Motor neuron (in vitro differentiated cells): ENCODE measurements around the gene FHIT. TPM values are rescaled to one million over a fixed set of nuclear protein-coding genes. Genes with fewer than 3 reads are reported as not detected.
A peak's percentile ranks its signal among the peaks of the same experiment; 100 is the strongest.

Experiments used
- ATAC-seq, 8 experiments: fragments of 200-7000 bp; cut with Tn5 transposase; replicated peaks in 6 of 8; 2 replicates each; pipeline ENCODE4 v1.8.0; 2021; ENCODE audit warnings: mild to moderate bottlenecking in 8 of 8, moderate library complexity in 8 of 8
- H3K27ac ChIP-seq, 2 donors: fragments of 250-450 bp; sonication (Bioruptor Pico); 2 replicates each; pipeline ENCODE4 v1.9.0; 2021; ENCODE audit warnings: antibody characterized with exemption in 2 of 2, mild to moderate bottlenecking in 2 of 2, moderate library complexity in 1 of 2
- H3K4me1 ChIP-seq, 2 donors: fragments of 250-450 bp; sonication (Bioruptor Pico); replicated peaks in 1 of 2; 2 replicates each; pipeline ENCODE4 v1.6.1; 2021; ENCODE audit warnings: antibody characterized with exemption in 2 of 2, mild to moderate bottlenecking in 2 of 2, moderate library complexity in 1 of 2
- H3K4me3 ChIP-seq, 5 donors: fragments of 250-450 bp; sonication (Bioruptor Pico); 2 replicates each; pipeline ENCODE4 v1.9.0; 2021; ENCODE audit warnings: antibody characterized with exemption in 5 of 5, mild to moderate bottlenecking in 5 of 5, moderate library complexity in 4 of 5
- WGBS, 10 experiments: fragments of 450-650 bp; shearing (Covaris generic); methylation state at CpG; one replicate each; pipeline ENCODE4 v1.0.0; 2022; 5-methylcytosine and 5-hydroxymethylcytosine counted together
- in situ Hi-C, 9 experiments: fragments of 400-800 bp; cut with MboI; loops; one replicate each; pipeline ENCODE4 v1.15.0; 2021; ENCODE audit warnings: low sequenced_read_pairs in 9 of 9, low pct_unique_long_range_greater_than_20kb in 2 of 9; ENCODE audit not compliant: unreplicated experiment in 9 of 9
- total RNA-seq, 8 experiments: library from RNA; unstranded; fragments of 300-600 nt; gene quantifications; 2 replicates each; pipeline versions ENCODE4 v1.2.3 to v1.2.4, GENCODE V29; 2022

Gene FHIT
- total RNA-seq, 8 experiments from 2014 or later = 1.6 to 25.1 (median 12.1) TPM

DNA sequence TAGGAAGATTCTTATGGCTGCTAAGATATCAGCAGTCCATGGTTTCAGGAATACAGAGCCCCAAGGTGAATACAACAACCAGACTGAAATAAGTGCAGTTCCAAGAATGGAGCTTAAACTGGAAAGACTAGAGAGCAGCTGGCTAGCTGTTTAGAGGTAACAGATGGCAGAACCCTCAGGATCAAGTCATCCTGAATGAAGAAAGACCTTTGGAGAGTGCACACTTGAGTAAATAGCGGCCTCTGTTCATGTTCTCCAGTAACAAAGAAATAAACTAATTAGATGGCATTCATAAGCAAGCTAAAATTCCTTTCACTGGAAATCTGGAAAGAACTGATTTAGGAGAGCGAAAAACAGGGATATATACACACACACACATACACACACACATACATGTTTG lies 968.4 kb downstream of the FHIT start:
- no peaks in the 10 kb centered on the region for H3K4me1 ChIP-seq
- in situ Hi-C loops = no loop called here
- no peak overlapping the region for H3K27ac ChIP-seq
- H3K4me3 ChIP-seq = no peak overlapping the region
- WGBS, 10 experiments = 11 to 100% (median 92%) methylated on average over 1 to 2 of the region's 2 CpGs; no CpG with 5 or more reads in 2 of the 10 experiments
- ATAC-seq = peak in 3 of 8 experiments; percentile 26 to 58 (median 55)

DNA sequence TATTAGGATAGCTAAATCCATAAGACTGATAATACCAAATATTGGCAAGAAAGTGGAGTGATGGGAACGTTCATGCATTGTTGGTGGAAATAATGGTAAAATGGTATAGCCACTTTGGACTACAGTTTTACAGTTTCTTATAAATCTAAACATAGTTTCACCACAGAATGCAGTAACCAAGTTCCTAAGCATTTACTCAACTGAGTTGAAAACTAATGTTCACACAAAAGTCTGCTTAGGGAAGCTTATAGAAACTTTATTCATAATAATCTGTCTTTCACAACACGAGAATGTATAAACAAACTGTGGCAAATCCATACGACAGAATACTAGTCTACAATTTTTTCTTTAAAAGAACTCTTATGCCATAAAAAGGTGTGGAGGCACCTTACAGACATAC lies 969.3 kb downstream of the FHIT start:
- WGBS, 10 experiments = 12 to 100% (median 78%) methylated on average over 1 to 3 of the region's 3 CpGs; no CpG with 5 or more reads in 1 of the 10 experiments
- no peak overlapping the region for H3K27ac ChIP-seq
- H3K4me3 ChIP-seq = no peak overlapping the region
- in situ Hi-C loops = no loop called here
- H3K4me1 ChIP-seq = no peaks in the 10 kb centered on the region
- ATAC-seq = no peak

DNA sequence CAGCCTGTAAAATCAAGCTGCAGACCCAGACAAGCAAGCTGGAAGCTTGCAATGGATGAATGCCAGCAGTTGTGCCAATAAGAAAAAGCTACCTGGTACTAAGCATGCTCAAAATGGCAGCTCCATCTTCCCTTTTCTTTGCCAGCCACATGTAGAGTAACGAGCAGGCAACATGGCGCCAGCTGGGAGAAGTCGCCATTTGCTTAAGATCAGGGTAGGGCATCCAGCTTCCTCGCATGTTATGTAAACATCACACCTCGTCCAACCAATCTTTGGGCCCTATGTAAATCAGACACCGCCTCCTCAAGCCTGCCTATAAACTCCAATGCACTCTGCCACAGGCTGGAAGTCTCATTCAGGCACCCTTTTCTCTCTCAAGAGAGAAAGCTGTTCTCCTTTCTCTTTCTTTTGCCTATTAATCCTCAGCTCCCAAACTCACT lies 973.9 kb downstream of the FHIT start:
- H3K4me3 ChIP-seq = no peak overlapping the region
- WGBS, 10 experiments = 48 to 100% (median 100%) methylated on average over 2 to 6 of the region's 6 CpGs; no CpG with 5 or more reads in 3 of the 10 experiments
- no peaks in the 10 kb centered on the region for H3K4me1 ChIP-seq
- ATAC-seq = no peak
- in situ Hi-C loops = no loop called here
- no peak overlapping the region for H3K27ac ChIP-seq

DNA sequence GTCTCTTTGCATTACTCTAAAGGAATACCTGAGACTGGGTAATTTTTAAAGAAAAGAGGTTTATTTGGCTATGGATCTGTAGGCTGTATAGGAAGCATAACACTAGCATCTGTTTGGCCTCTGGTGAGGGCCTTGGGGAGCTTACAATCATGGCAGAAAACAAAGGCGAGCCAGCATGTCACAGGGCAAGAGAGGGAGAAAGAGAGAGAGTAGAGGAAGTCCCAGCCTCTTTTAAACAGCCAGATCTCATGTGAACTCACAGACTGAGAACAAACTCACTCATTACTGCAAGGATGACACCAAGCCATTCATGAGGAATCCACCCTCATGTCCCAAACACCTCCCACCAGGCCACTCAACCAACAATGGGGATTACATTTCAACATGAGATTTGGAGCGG lies 974.6 kb downstream of the FHIT start:
- in situ Hi-C loops = no loop called here
- WGBS, 10 experiments = 18 to 100% (median 86%) methylated on average over 1 to 2 of the region's 2 CpGs; no CpG with 5 or more reads in 3 of the 10 experiments
- ATAC-seq = no peak

DNA sequence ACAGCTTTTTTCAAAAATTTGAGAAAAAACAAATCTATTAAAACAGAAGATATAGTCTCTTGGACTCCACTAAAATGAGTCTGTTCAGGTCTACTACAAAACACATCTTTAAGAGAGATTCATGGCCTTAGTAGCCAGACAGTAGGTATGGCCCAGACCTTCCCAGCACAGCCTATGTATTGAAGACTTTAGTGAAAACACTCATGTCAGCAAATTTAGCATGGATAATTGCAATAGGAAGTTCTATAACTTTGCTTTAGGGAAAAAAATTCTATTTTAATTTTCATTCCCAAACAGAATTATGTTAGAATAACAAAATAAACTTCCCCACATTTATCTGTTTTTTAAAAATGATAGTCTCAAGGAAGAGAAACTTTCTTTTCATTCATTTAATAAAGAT lies 976.6 kb downstream of the FHIT start:
- in situ Hi-C loops = no loop called here
- Histone ChIP-seq H3K27ac (no peak overlapping the region), H3K4me3 (no peak overlapping the region), H3K4me1 (no peaks in the 10 kb centered on the region)
- ATAC-seq = no peak

More for the DNA sequence above, 974.6 kb downstream of the FHIT start:
- H3K27ac ChIP-seq = no peak overlapping the region
- no peak overlapping the region for H3K4me3 ChIP-seq
- H3K4me1 ChIP-seq = no peaks in the 10 kb centered on the region

DNA sequence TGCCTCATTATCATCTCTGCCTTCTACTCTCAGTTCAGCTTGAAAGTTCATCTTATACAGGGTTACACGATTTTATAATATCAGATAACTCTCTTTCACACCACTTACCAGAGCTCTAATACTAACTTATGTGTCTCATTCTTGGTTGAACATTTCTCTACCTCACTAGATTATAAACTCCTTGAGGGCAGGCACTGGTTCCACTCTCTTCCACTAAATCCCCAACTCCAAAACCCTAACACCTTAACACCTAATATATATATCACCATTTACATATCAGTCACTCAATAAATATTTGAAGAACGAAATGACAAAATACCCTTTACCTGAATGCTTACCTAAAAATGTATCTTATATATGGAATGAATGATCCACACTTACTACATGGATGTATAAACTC lies 977.2 kb downstream of the FHIT start:
- no peak overlapping the region for H3K4me3 ChIP-seq
- in situ Hi-C loops = no loop called here
- H3K4me1 ChIP-seq = no peaks in the 10 kb centered on the region
- ATAC-seq = no peak
- no peak overlapping the region for H3K27ac ChIP-seq
- WGBS, 10 experiments = 7 to 100% (median 71%) methylated on average over 1 to 2 of the region's 2 CpGs

DNA sequence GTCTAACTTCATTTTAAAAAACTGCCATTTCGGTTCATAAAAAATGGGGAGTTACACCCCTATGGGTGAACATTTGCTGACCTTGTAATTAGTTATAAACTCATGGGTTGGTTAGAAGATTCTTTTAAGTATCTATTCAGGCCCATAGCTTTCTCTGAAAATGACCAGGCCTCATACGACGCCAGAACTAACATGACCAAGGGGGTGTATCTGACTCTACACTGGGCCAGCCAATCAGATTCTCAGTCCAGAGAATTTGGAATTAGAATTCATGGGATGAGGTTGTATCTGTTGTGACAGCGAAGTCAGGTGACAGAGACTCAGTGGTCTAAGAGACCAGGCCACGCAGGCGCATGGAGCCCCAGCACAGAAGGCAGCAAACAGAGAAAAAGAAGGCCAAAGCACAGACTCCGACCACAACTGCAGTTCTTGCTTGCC lies 981.4 kb downstream of the FHIT start:
- 45 to 100% (median 89%) methylated on average over 1 to 7 of the region's 7 CpGs; no CpG with 5 or more reads in 1 of the 10 experiments for WGBS, 10 experiments
- H3K27ac ChIP-seq = no peak overlapping the region
- H3K4me1 ChIP-seq = no peaks in the 10 kb centered on the region
- in situ Hi-C loops = no loop called here
- H3K4me3 ChIP-seq = no peak overlapping the region
- ATAC-seq = no peak

DNA sequence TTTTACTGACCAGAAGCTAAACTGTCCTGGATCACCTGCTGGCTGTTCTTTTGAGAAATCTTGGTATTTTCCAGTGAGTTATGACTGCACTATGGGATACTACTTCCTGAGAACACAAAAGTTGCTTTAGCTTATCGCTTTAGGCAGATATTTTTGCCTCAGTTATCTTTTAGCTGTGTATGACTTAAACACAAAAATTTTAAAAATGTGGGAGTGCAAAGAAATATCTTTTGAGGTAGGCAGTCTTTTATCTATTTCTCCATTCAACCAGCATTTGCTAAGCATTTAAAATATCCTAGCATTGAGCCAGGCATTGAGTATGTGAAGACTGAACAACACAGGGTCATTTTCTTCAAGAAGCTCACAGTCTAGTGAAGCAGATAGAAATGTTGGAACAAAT lies 981.9 kb downstream of the FHIT start:
- H3K4me3 ChIP-seq = no peak overlapping the region
- WGBS, 10 experiments = 50 to 100% (median 100%) methylated on average over 1 of the region's 1 CpG; no CpG with 5 or more reads in 3 of the 10 experiments
- in situ Hi-C loops = no loop called here
- no peak for ATAC-seq
- H3K27ac ChIP-seq = no peak overlapping the region
- H3K4me1 ChIP-seq = no peaks in the 10 kb centered on the region

DNA sequence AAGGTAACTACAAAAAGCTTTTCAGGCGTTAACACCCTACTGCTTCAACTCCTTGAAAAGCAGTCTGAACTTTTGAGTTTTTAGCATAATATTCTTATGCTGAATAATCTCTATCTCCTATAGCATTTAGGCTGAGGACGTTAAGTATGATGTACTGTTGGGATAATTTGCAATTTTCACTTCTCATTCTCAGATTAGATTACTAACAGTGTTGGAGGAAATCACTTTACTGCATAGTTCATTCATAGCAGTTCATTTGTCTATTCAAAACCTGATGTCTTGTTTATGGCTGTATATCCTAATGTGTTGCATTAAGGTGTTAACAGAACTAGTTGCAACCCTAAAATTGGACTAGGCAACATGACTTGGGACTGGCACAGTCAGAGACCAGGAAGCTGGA lies 983.1 kb downstream of the FHIT start:
- no peaks in the 10 kb centered on the region for H3K4me1 ChIP-seq
- 0 to 80% (median 25%) methylated on average over 1 to 2 of the region's 2 CpGs for WGBS, 10 experiments
- in situ Hi-C loops = no loop called here
- ATAC-seq = no peak
- H3K27ac ChIP-seq = no peak overlapping the region
- H3K4me3 ChIP-seq = no peak overlapping the region

DNA sequence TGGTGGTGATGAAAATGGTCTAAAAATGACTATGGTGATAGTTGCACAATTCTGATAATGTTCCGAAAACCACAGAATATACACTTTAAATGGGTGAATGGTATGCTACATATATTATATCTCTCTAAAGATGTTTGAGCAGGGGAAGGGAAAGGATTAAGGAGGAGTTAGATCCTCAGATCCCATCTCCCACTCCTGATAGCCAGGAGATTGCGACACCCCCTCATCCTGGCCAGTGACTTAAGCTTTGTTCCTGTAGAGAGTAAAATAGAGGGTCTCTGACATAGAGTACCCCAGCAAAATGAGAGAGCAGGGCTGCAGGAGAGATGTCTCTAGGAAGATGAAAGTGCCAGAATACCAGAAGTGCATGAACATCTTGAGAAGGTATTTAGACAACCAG lies 984.8 kb downstream of the FHIT start:
- H3K4me3 ChIP-seq = no peak overlapping the region
- no peak for ATAC-seq
- H3K27ac ChIP-seq = no peak overlapping the region
- no peaks in the 10 kb centered on the region for H3K4me1 ChIP-seq
- in situ Hi-C loops = no loop called here
- WGBS, 10 experiments = 38 to 100% (median 100%) methylated on average over 1 to 2 of the region's 2 CpGs; no CpG with 5 or more reads in 3 of the 10 experiments

DNA sequence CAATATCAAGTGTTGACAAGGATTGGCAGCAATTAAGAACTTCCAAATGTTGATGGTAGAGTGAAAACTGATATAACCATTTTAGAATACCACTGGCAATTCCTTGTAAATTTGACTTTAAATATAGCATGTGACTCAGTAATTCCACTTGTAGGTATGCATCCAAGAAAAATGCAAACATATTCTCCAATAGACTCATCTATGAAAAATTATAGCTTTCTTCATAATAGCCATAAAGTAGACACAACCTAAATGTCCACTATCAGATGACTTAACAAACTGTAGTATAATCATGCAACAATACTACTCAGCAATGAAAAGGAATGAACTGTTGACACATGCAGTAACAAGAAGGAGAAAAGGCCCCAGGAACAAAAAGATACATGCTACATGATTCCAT lies 988.1 kb downstream of the FHIT start:
- no peak for ATAC-seq
- H3K4me3 ChIP-seq = no peak overlapping the region
- in situ Hi-C loops = no loop called here
- no peak overlapping the region for H3K27ac ChIP-seq
- H3K4me1 ChIP-seq = no peaks in the 10 kb centered on the region

DNA sequence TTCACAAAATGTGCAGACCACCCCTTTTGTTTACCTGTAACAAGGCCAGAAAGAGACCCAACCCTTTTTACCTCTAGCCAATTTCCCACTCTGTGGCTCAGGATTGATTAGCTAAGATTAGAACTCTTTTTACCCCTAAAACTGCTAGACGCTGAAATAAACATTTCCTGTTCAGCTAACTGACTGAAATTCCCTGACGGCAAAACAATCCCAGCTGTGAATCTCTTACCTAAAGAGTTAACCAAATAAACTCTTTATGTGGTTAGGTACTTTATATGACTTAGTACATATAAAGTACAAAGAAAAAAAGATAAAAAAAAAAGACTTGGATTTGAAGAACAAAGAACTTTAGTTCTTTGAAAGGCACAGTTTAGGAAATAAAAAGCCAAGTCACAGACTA lies 988.7 kb downstream of the FHIT start:
- in situ Hi-C loops = no loop called here
- Histone ChIP-seq H3K4me1 (no peaks in the 10 kb centered on the region), H3K27ac (no peak overlapping the region), H3K4me3 (no peak overlapping the region)
- WGBS, 10 experiments = 42 to 100% (median 89%) methylated on average over 1 to 2 of the region's 2 CpGs
- ATAC-seq = no peak

DNA sequence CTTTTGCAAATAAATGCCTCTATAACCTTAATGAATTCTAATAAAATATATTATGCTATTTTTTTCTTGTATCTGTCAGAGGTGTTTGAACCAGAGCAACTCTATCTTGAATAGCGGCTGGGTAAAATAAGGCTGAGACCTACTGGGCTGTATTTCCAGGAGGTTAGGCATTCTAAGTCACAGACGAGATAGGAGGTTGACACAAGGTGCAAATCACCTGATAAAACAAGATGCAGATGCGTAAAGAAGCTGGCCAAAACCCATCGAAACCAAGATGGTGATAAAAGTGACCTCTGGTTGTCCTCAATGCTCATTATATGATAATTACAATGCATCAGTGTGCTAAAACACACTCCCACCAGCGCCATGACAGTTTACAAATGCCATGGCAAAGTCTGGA lies 990.7 kb downstream of the FHIT start:
- no peak overlapping the region for H3K27ac ChIP-seq
- H3K4me3 ChIP-seq = no peak overlapping the region
- in situ Hi-C loops = no loop called here
- no peak for ATAC-seq
- 17 to 86% (median 52%) methylated on average over 1 to 4 of the region's 5 CpGs; no CpG with 5 or more reads in 2 of the 10 experiments for WGBS, 10 experiments
- no peaks in the 10 kb centered on the region for H3K4me1 ChIP-seq

DNA sequence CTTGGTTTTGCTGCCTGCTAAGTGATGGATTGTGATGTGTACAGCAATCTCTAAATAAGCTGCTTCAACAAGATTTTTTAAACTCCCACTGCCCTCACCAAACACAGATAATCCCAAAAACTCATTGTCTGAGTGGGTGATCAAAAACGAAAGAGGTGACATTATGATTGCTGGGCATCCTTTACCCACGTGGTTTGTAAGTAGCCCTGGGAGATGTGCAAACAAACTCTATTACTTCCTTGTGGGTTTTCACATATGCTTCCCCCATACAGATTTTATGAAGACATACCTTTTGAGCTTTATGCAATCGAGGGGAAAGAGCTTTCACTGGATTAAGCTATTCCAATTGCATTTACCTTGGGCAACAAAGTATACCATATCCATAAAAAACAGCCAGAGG lies 1000.4 kb downstream of the FHIT start:
- Histone ChIP-seq H3K4me1 (peaks cover 5 to 13% of the 10 kb centered on the region in 2 donors), H3K27ac (no peak overlapping the region), H3K4me3 (no peak overlapping the region)
- ATAC-seq = no peak
- WGBS, 10 experiments = 6 to 90% (median 63%) methylated on average over 2 to 3 of the region's 3 CpGs; no CpG with 5 or more reads in 1 of the 10 experiments
- in situ Hi-C loops = no loop called here
